Endothelial cell of umbilical vein (primary cell): ENCODE measurements around the gene TMEM119. TPM values are rescaled to one million over a fixed set of nuclear protein-coding genes. Genes with fewer than 3 reads are reported as not detected.

Source experiments
- BruUV-seq: library from RNA; stranded (reverse); fragments of 400-500 nt; replicated peaks from 2 replicates; lab custom pipeline; 2021; lab: Mats Ljungman, UMichigan
- CTCF ChIA-PET: fragments of 300-600, 350-600 bp; sonication (Branson Sonifier 250); formaldehyde crosslinking; loops from one replicate; lab custom pipeline; 2021; ENCODE audit warnings: antibody characterized with exemption, inconsistent platforms; lab: Charles Lee
- POLR2A ChIA-PET: fragments of 300-600, 350-600 bp; sonication (Branson Sonifier 250); formaldehyde crosslinking; loops from one replicate; lab custom pipeline; 2021; ENCODE audit warnings: antibody characterized with exemption, inconsistent platforms; lab: Charles Lee
- DNase-seq: peaks from one replicate; pipeline ENCODE4 v3.0.0-alpha.2; 2011; ENCODE audit warnings: low read depth, low spot score
- FAIRE-seq: peaks from 2 replicates; lab custom pipeline; 2011; peaks lifted over from hg19 to GRCh38; lab: Jason Lieb, UNC
- H2AFZ ChIP-seq: 2 replicates; pipeline ENCODE4 v1.6.0; 2012; ENCODE audit warnings: low read depth, low read length, control low read depth, inconsistent platforms
- H3K27ac ChIP-seq: 2 replicates; pipeline ENCODE4 v1.5.1; 2011; ENCODE audit warnings: low read depth, mild to moderate bottlenecking, control low read depth, low read length, moderate library complexity; ENCODE audit not compliant: insufficient read depth
- H3K27me3 ChIP-seq, 2 experiments: 2 replicates each; pipeline versions ENCODE4 v1.6.0 to v1.6.1; 2011; ENCODE audit warnings: low read length in 2 of 2, mixed read lengths in 1 of 2; ENCODE audit not compliant: control insufficient read depth in 2 of 2, insufficient read depth in 2 of 2
- H3K36me3 ChIP-seq, 2 experiments: 2 replicates in 1 of 2; 3 replicates in 1 of 2; pipeline ENCODE4 v1.5.1; 2011; ENCODE audit warnings: low read length in 2 of 2, mild to moderate bottlenecking in 1 of 2, moderate library complexity in 1 of 2; ENCODE audit not compliant: control insufficient read depth in 2 of 2, insufficient read depth in 2 of 2; ENCODE audit errors: extremely low read depth in 1 of 2
- H3K4me1 ChIP-seq: 3 replicates; pipeline ENCODE4 v1.5.1; 2011; ENCODE audit warnings: mild to moderate bottlenecking, low read length; ENCODE audit not compliant: control insufficient read depth, insufficient read depth; ENCODE audit errors: extremely low read depth
- H3K4me2 ChIP-seq: 2 replicates; pipeline ENCODE4 v1.6.1; 2011; ENCODE audit warnings: low read length, control low read depth, mixed read lengths; ENCODE audit not compliant: insufficient read depth
- H3K4me3 ChIP-seq, 3 experiments: fragments of 200-600 bp in 1 of 3; sonication (generic), shearing (Covaris generic) in 1 of 3; replicated peaks in 1 of 3; 2 replicates each; pipeline ENCODE4 v1.5.1; 2011 to 2016; ENCODE audit warnings: control low read depth in 3 of 3, low read length in 3 of 3, mild to moderate bottlenecking in 2 of 3, inconsistent platforms in 1 of 3, low read depth in 1 of 3, moderate library complexity in 1 of 3; ENCODE audit not compliant: insufficient read depth in 1 of 3
- H3K79me2 ChIP-seq: 2 replicates; pipeline ENCODE4 v1.6.0; 2012; ENCODE audit warnings: low read length, inconsistent platforms; ENCODE audit not compliant: control insufficient read depth, insufficient read depth
- H3K9ac ChIP-seq: replicated peaks from 2 replicates; pipeline ENCODE3; 2011; ENCODE audit warnings: low read length, control low read depth; ENCODE audit not compliant: insufficient read depth; ENCODE audit errors: extremely low read depth
- H3K9me1 ChIP-seq: replicated peaks from 3 replicates; pipeline ENCODE4 v1.6.0; 2011; ENCODE audit warnings: mild to moderate bottlenecking, low read length; ENCODE audit not compliant: control insufficient read depth, insufficient read depth; ENCODE audit errors: extremely low read depth
- H3K9me3 ChIP-seq: replicated peaks from 2 replicates; pipeline ENCODE4 v1.5.1; 2012; ENCODE audit warnings: low read length, inconsistent platforms; ENCODE audit not compliant: control insufficient read depth, insufficient read depth
- H4K20me1 ChIP-seq: replicated peaks from 2 replicates; pipeline ENCODE3; 2011; ENCODE audit warnings: mild to moderate bottlenecking, low read length; ENCODE audit not compliant: control insufficient read depth, insufficient read depth; ENCODE audit errors: extremely low read depth
- CTCF ChIP-seq, 2 donors: IDR thresholded peaks; 1 replicate in 1 of 2; 2 replicates in 1 of 2; pipeline ENCODE4 v1.5.1; 2011; ENCODE audit warnings: low read length in 2 of 2, mild to moderate bottlenecking in 2 of 2, moderate library complexity in 2 of 2, control low read depth in 1 of 2, inconsistent platforms in 1 of 2, low read depth in 1 of 2; ENCODE audit not compliant: insufficient read depth in 1 of 2; ENCODE audit errors: extremely low read depth in 1 of 2
- EZH2 ChIP-seq: IDR thresholded peaks from 2 replicates; pipeline ENCODE4 v1.6.1; 2012; ENCODE audit warnings: borderline replicate concordance, low read depth, mild to moderate bottlenecking, moderate library complexity, low read length, inconsistent platforms; ENCODE audit not compliant: severe bottlenecking
- FOS ChIP-seq: IDR thresholded peaks from 2 replicates; pipeline ENCODE4 v1.6.1; 2011; ENCODE audit warnings: mild to moderate bottlenecking, low read length, moderate library complexity, borderline replicate concordance; ENCODE audit not compliant: insufficient read depth
- GATA2 ChIP-seq: IDR thresholded peaks from 2 replicates; pipeline ENCODE4 v1.7.0; 2011; ENCODE audit warnings: low read depth, mild to moderate bottlenecking, moderate library complexity, mixed read lengths, low read length; ENCODE audit not compliant: insufficient read length, insufficient read depth
- JUN ChIP-seq: IDR thresholded peaks from 2 replicates; pipeline ENCODE4 v1.6.1; 2011; ENCODE audit warnings: borderline replicate concordance, low read depth; ENCODE audit not compliant: insufficient read length, insufficient read depth
- MAX ChIP-seq: IDR thresholded peaks from 2 replicates; pipeline ENCODE4 v1.6.1; 2011; ENCODE audit not compliant: insufficient read depth, insufficient read length
- MYC ChIP-seq: IDR thresholded peaks from one replicate; pipeline ENCODE4 v1.6.1; 2011; ENCODE audit warnings: mild to moderate bottlenecking, low read depth, low read length
- POLR2A ChIP-seq: IDR thresholded peaks from 2 replicates; pipeline ENCODE4 v1.6.1; 2012; ENCODE audit warnings: low read depth, mild to moderate bottlenecking, control low read depth, low read length
- POLR2AphosphoS5 ChIP-seq: IDR thresholded peaks from 2 replicates; pipeline ENCODE4 v1.6.1; 2012; ENCODE audit warnings: low read depth, mild to moderate bottlenecking, control low read depth, low read length, moderate library complexity; ENCODE audit not compliant: insufficient read depth
- dilution Hi-C: fragments of 300-500 bp; cut with MboI; formaldehyde crosslinking; loops from one replicate; pipeline ENCODE4 v1.15.0; 2019; ENCODE audit warnings: low sequenced_read_pairs; ENCODE audit not compliant: extremely low pct_ligation_motif_present
- intact Hi-C: fragments of 100-400 bp; cut with micrococcal nuclease; formaldehyde crosslinking; loops from one replicate; pipeline ENCODE4 v1.10.0; 2022
- polyA plus RNA-seq, 4 experiments: library from polyadenylated mRNA; depleted of rRNA in 3 of 4; stranded (reverse) in 3 of 4; unstranded in 1 of 4; fragments of >200 nt; gene quantifications; 2 replicates each; pipeline versions ENCODE4 v1.2.1 to v1.2.3, GENCODE V29; 2011 to 2012; ENCODE audit warnings: missing spikeins in 1 of 4
- total RNA-seq: library from RNA; stranded (reverse); gene quantifications from 2 replicates; pipeline ENCODE4 v1.2.3, GENCODE V29; 2021

Gene TMEM119
- total and polyA plus RNA-seq, 2 donors (not counting 3 experiments of a cell fraction or from before 2014, with no cell fraction given) = not detected

GRCh38 chr12:108559748-108560147 lies 38.1 kb downstream of the TMEM119 start:
- BruUV-seq = no TSS peak
- Histone ChIP-seq H3K9me1 (no peaks in the 10 kb centered on the region), H2AFZ (no peak overlapping the region), H3K4me2 (peak overlapping the region; percentile 82), H3K27ac (peak overlapping the region; percentile 83), H3K9ac (peak overlapping the region; percentile 74), H3K4me3 (peak overlapping the region in 2 of 3 experiments; percentile 45 to 86), H4K20me1 (no peaks in the 10 kb centered on the region), H3K36me3 (peaks cover 0 to 5% of the 10 kb centered on the region in 2 experiments), H3K27me3 (no peaks in the 10 kb centered on the region), H3K9me3 (no peaks in the 10 kb centered on the region), H3K4me1 (peaks cover 24% of the 10 kb centered on the region), H3K79me2 (peaks cover 62% of the 10 kb centered on the region)
- FAIRE-seq (no peak), DNase-seq (no peak)
- ChIA-PET CTCF (interaction anchor here (0.8 to 1.6 kb wide), 3 partner anchors 58 to 391 kb away, joined by 3 to 4 read pairs (median 4); no protein-coding TSS in a partner anchor), POLR2A (no interaction called here)
- dilution Hi-C loops (no loop called here), intact Hi-C loops (loop anchor here (5.0 kb wide), 1 partner anchor 553 kb away; no protein-coding TSS in a partner anchor)
- TF ChIP-seq POLR2A = no peak
- no peak for TF ChIP-seq MAX
- no peak for TF ChIP-seq GATA2
- no peak for TF ChIP-seq MYC
- TF ChIP-seq JUN = no peak
- TF ChIP-seq FOS = no peak
- no peak for TF ChIP-seq CTCF (IDR thresholded peaks at IDR 0.05; ENCODE audit: extremely low read depth in 1 of 2, insufficient read depth in 1 of 2, low read depth in 1 of 2, low read length in 2 of 2)
- TF ChIP-seq EZH2 = no peak
- TF ChIP-seq POLR2AphosphoS5 = no peak
